Measurements from ENCODE around the gene ZNF444.
"Not testable (repeated sequence)": the region's sequence is repeated elsewhere in the genome, so short reads cannot be mapped to it uniquely, and the experiment has no call there.

Gene ZNF444

DNA sequence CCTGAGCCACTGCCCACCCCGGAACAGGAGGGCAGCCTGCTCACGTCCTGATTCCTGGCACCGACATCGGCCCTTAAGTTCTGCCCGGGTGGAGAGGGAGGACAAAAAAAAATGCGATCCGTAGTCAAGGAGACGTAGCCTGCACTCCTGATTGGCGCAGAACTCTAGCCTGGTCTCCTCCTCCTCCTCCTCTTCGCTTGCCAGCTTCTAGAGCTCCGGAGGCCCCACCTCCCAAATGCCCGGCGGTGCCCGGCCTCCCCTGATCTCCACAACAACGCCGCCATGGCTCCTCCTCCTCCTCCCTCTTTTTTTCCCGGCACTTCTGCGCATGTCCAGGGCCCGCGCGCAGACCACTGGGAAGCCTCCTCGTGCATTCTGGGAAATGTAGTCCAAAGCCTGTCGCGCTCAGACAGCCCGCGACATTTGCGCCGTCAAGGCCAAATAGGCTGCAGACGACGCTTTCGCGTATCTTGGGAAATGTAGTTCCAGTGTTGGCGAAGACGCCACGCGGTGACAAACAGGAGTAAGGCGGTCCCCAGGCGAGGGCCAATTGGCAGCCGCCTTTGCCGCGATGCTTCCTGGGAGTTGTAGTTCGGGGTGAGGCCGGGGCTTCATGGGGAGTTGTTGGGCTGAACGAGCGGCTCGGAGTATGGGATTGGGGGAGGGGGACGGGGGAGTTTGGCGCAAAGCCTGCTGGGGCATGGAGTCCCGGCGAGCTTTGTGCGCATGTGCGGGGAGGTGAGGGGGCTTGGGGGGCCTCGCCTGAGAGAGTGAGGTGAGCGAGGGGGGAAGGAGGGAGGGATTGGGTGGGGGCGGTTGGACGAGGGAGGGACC is at the start of gene ZNF444:
TSS of gene ZNF444 (plus strand) at position 705 of the 834 bp plus-strand sequence. CDS start 5,625 bp downstream, outside the sequence.
- peak; percentile 74 for FAIRE-seq
- DNase-seq (ENCODE audit: low spot score), result peak; percentile 98

DNA sequence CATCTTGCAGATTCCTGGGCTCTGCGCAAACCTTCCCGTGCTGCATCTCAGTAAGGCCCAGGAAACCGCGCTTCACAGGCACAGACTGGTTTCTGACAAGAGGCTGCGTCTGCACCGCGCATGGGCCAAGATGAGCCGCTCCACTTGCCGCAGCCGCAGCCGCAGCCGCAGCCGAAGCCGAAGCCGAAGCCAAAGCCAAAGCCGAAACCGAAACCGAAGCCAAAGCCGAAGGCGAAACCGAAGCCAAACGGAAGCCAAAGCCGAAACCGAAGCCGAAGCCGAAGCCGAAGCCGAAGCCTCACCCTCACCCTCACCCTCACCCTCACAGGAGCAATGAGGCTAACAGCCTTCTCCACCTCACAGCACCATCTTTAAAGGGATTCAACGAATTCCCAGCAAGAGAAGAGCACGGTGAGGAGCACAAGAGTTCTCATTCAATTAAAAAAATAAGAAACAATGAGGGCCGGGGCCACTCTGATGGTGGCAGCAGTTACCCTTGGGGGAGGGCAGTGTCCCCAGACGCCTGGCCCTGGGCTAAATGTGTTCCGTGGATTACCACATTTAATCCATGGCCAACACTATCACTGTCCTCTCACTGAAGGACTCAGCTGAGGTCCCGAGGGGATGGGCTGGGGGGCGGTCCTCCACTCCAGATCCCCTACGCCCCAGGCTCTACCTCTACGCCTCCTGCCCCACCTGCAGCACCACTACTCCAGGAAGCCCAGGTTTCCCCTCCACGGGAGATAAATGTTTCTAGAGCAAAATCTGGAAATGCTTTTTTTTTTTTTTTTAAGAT is 49.1 kb upstream of the ZNF444 start:
- no peak for DNase-seq (ENCODE audit: low spot score)
- FAIRE-seq, result no peak

DNA sequence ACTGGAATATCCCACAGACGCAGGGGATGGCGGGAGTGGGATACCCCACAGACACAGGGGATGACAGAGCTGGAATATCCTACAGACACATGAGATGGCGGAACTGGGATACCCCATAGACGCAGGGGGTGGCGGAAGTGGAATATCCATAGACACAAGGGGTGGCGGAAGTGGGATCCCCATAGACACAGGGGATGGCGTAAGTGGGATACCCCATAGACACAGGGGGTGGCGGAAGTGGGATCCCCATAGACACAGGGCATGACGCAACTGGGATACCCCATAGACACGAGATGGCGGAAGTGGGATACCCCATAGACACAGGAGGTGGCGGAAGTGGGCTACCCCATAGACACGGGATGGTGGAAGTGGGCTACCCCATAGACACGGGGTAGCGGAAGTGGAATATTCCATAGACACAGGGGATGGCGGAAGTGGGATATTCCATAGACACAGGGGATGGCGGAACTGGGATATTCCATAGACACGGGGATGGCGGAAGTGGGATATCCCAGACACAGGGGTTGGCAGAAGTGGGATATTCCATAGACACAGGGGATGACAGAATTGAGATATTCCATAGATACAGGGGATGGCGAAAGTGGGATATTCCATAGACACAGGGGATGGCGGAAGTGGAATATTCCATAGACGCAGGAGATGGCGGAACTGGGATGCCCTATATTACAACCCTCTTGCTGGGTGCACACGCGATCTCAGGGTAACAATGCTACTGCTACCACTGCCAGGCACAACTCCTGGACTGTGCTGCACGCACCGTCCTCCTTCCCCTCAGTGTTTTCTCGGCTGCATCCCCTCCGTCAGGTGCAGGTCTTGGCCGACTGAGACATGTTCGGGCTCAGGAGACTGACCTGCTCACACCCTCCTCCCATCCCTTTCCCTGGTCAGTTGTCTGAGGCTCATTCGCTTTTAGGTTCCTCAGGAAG is 48.1 kb upstream of the ZNF444 start:
- DNase-seq (ENCODE audit: low spot score) (no peak), FAIRE-seq (no peak)

DNA sequence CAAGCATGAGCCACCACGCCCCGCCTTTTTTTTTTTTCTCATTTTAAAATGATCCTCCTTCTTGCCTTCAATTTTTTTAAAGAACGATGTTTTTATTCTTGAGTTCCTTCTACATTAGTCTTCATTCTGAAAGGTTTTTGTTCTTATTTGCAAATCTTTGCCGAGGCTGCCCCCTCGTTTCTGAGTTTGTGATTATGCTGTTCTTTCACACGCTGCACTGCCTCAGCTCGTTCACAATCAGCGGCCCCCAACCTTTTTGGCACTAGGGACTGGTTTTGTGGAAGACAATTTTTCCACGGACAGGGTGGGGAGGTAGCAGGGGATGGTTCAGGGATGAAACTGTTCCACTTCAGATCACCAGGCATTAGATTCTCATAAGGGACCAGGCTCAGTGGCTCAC is 46.6 kb upstream of the ZNF444 start:
- DNase-seq (ENCODE audit: low spot score), result no peak

DNA sequence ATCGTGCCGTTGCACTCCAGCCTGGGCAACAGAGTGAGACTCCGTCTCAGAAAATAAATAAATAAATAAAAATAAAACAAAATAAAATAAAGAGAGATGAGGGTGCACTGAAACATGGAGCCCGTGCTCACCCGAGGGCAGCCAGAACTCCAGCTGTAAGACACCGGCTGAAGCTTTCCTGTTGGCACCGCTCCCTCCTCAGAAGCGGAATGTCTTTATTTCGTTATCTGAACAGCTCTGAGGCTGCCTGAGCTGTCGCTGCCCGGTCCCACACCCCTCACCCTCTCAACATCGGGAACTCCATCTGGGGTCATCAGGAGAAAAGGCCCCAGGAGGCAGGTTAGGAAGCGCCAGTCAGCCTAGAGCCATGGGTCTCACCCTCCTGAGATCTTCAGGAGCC is 44.4 kb upstream of the ZNF444 start:
- DNase-seq (ENCODE audit: low spot score) (no peak), FAIRE-seq (no peak)

More for the DNA sequence above, 46.6 kb upstream of the ZNF444 start:
- no peak for FAIRE-seq

DNA sequence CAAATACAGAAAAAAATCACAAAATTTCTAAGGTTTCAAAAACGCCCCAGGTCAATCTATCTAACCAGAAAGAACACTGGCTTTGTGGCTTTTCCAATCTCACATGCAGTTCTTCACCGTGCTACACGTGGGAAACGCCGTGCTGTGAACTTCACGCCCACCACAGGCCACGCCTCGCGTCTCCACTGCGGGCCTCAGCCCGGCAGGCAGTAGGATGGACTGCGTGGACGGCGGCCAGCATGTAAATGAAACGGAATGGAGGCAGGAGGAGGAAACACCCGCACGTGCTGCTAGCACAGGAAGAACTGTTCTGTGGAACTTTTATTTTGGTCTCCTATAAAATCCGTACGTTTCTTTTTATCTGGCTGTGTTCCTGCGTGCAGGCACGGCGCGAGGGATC is 43.8 kb upstream of the ZNF444 start:
- DNase-seq (ENCODE audit: low spot score) (no peak), FAIRE-seq (no peak)

DNA sequence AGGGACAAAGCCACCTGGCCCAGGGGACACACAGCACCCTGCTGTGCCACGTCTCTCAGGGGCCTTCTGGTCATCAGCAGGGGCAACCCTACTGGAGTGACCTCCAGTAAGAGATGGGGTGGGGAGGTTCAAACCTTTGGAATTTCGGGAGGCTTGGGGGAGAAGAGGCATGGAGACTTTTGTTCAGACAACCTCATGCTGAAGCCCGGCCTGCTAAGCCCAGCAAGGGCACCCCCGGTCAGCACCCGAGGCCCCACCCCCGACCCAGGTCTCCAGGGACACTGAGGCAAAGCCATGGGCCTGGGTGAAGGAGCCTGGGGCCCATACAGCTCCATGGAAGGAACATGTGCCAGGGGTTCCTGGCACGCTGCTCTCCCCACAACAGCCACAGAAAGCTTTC is 43.3 kb upstream of the ZNF444 start:
- DNase-seq (ENCODE audit: low spot score), result no peak
- FAIRE-seq, result no peak

DNA sequence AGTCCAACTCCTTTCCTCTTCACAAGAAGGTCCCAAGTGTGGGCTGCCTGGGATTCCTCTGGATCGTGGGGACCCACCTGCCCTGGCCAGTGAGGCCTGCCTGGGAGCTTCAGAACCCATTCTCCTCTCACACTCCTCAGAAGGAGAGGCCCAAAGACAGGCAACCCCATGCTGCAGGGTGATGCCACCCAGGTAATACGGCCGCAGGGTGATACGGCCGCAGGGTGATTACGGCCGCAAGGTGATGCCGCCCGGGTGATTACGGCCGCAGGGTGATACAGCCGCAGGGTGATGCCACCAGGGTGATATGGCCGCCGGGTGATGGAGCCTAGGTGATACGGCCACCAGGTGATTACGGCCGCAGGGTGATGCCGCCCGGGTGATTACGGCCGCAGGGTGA is 42.9 kb upstream of the ZNF444 start:
- DNase-seq (ENCODE audit: low spot score); FAIRE-seq: not testable (repeated sequence)

DNA sequence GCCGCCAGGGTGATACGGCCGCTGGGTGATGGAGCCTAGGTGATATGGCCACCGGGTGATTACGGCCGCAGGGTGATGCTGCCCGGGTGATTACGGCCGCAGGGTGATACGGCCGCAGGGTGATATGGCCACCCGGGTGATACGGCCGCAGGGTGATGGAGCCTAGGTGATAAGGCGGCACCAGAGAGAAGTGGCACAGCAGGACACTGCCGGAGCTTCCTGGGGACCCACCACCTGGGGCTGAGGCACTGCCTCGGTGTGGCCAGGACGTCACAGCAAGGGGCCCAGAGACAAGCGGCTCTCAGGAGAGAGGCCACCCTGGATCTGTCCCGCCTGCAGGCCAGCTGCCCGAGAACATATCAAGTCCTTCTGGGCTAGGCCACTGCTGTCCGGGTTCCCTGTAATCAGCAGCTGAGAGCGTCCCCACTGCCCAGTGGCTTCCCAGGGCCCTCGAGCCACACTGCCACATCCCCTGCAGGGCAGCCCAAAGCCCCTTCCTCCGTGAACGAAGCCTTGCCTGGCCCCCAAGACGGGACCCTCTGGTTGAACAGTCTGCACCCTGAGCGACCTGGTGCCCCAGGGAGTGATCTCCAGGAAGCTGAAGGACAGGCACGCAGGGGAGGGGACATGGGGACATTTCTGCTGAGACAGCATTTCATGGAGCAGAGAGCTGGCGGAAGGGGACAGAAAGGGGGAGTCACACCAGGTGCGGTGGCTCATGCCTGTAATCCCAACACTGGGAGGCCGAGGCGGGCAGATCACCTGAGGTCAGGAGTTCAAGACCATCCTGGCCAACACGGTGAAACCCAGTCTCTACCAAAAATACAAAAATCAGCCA is 42.1 kb upstream of the ZNF444 start:
- DNase-seq (ENCODE audit: low spot score) (no peak), FAIRE-seq (no peak)

DNA sequence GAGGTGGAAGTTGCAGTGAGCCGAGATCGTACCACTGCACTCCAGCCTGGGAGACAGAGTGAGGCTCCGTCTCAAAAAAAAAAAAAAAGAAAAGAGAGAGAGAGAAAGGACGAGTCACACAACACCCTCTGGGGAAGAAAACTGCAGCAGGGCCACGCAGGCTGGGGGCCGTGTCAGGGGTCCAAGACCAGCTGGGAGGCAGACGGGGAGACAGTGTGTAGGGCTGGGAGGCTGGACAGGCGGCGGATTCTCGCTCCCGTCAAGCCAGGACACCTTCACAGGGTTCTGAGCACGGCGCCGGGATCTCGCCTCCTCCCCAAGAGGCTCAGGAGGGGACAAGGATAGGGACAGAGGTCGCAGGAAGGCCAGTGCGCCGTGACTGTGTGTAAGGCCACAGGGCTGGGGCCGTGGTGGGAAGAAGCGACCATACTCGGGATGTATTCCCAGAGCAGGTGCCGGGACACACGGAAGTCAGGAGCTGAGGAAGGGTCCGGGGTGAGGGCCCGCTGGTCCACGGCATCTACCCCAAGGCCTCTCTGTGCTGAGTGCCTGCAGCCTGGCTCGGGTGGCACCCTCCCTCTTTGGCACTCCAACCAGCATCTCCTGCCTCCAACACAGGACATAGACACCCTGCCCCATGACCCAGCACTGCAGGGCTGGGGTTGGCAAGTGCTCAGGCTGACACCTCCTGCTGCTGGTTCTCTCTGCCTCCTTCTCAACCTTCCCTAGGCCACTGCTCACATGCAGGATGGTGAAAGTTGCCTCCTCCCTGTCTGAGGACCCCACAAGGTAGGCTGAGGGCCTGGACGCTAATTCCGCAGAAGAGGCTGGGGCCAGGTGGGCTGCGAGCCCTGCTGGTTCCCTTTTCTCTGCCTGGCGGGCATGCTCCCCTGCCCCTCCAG is 41.2 kb upstream of the ZNF444 start:
- DNase-seq (ENCODE audit: low spot score), result no peak

DNA sequence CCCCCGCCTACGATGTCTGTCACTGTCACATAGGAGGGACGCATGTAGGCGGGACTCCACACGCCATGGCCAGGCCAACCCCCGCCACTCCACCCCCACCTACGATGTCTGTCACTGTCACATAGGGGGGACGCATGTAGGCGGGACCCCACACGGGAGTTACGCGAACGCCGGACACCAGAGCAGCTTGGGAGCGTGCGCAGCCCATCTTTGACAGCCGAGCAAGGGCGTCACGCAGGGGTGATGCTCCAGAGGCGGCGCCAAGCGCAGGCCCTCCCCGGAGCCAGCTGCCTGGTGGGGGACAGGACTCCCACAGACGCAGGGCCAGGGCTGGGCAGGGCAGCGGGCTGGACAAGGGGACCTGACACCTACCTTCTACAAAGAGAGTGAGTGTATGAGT is 40.0 kb upstream of the ZNF444 start:
- no peak for DNase-seq (ENCODE audit: low spot score)
- no peak for FAIRE-seq

More for the DNA sequence above, 41.2 kb upstream of the ZNF444 start:
- FAIRE-seq, result no peak

DNA sequence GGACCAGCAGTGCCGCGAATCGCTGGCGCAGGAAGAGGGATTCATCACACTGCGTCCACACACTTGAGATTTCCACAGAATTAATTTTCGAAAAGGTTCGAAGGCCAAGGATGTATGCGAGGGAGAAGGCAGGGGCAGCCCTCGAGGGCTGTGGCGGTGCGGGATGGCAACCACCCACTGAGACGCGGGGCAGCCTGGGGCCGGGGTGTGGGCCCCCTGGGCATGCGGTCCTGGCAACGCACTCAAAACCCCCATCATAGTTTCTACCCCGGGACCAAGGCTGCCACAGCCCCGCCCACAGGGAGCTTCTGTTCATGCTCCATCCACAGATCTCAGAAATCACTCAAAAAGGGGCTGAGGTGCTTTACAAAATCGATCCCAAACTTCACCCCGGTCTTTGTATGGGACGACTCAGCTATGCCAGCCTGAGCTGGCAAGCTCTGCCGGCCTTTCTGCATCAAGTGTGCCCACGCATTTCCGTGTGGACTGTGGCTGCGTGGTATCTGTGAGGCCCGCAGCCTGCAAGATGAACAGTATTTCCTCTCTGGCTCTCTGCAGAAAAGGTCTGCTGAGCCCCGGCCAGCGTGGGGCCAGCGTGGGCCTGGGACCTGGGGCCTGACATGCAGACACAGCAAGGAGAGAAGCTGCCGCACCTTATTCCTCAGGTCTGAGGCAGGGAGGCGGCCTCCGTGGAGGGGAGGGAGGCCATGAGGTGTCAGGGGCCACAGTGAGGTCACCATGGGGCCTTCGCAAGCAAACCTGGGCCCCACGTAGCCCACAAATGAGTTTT is 39.1 kb upstream of the ZNF444 start:
- no peak for FAIRE-seq
- no peak for DNase-seq (ENCODE audit: low spot score)

DNA sequence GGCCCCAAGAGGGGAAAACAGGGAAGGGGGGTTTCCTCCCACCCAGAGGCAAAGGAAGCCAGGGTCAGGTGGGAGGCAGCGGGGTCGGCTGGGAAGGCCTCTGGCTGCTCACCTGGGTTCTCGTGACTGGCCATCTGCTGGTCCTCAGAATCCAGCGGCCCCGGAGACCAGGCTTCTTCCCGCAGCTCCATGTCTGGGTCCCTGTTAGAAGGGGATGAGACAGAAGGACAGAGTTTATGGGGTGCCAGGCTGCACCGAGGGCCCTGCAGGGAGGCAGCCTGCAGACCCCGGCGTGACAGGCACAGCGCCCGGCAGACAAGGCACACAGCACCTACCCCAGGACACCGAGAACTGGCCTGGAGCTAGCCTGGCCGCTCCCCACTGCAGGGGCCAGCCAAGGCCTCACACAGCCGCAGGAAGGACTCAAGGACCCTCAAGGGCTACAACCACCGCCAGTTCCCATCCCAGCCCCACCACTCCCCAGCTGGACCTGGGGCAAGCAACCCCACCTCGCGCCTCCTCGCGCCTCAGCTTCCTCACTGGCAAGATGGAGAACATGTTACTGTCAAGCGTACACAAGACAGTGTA is 38.0 kb upstream of the ZNF444 start:
- DNase-seq (ENCODE audit: low spot score) (no peak), FAIRE-seq (no peak)

DNA sequence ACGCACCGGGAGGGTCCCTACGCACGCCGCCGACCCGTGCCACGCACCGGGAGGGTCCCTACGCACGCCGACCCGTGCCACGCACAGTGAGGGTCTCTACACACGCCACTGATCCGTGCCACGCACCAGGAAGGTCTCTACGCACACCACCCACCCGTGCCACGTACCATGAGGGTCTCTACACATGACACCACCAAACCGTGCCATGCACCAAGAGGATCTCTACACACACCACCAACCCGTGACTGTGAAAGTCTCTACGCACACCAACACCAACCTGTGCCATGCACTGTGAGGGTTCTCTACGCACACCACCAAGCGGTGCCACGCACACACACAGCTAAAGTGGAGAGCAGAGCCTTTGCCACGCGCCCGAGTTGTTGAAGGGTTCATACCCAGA is 36.7 kb upstream of the ZNF444 start:
- FAIRE-seq (no peak), DNase-seq (ENCODE audit: low spot score) (no peak)

DNA sequence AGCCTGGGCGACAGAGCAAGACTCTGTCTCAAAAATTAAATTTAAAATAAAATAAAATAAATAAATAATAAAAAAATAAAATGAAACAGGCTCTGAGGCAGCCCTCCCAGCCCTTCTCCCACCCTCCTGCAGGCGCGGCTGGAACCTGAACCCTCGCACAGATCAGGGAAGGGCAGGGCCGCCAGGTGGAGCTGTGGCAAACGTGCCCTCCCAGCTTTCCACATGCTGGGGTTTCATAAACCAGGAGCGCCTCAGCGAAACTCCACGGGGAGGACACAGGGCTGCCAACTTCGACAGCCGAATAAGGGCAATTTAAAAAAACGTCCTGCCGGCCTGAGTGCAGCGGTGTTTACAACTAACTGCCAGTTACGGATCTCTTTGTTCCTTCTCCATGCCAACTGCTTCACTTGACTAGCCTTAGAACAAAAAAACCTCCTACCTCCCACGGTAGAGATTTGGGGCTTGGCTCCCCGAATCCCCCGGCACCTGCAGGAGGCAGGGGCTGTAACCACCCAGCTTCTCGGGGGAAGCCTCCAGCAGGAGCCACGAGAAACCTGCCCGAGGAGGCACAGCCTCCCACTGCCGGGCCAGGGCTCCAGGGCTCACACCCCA is 35.9 kb upstream of the ZNF444 start:
- FAIRE-seq (no peak), DNase-seq (ENCODE audit: low spot score) (no peak)

DNA sequence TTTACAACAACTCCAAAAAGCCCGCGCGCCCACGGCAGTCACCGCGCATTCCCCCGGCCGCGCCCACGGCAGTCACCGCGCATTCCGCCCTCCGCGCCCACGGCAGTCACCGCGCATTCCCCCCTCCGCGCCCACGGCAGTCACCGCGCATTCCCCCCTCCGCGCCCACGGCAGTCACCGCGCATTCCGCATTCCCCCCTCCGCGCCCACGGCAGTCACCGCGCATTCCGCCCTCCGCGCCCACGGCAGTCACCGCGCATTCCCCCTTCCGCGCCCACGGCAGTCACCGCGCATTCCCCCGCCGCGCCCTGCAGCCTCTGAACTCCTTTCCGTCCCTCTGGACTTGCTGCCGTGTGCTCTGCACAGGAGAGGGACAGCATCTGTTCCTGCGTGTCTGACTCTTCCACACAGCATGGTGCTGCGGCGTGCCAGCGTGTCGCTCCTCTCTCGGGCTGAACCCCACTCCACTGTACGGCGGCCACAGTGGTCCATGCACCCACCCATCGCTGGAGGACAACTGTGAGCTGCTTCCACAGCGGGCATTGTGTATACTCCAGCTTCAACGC is 35.2 kb upstream of the ZNF444 start:
- DNase-seq (ENCODE audit: low spot score), result not testable (repeated sequence)

DNA sequence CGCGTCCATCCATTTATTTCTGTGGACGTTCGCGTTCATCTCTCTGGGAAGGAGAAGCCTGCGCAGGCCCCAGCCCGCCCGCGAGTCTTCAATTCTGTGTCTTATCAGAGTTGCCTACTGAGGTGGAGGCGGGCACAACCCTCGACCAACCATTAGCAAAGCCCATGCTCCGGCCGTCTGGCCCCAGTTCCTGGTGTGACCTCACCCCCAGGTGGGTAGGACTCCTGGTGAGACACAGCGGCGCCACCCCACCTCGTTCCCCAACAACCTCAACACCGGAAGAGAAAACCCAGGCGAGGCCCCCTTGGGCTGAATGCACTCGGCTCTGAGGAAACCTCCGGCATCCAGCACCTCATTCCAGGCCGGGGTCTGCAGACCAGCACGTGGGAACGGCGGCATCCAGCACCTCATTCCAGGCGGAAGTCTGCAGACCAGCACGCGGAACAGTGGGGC is 34.7 kb upstream of the ZNF444 start:
- FAIRE-seq, result no peak

More for the DNA sequence above, 35.2 kb upstream of the ZNF444 start:
- not testable (repeated sequence) for FAIRE-seq

More for the DNA sequence above, 34.7 kb upstream of the ZNF444 start:
- no peak for DNase-seq (ENCODE audit: low spot score)

All from urothelium cell line (cell line).